Upper lobe of right lung (tissue), 1 donor: Measurements from ENCODE around the gene C16orf54. TPM values are rescaled to one million over a fixed set of nuclear protein-coding genes. Genes with fewer than 3 reads are reported as not detected.
"Not testable (repeated sequence)": the region's sequence is repeated elsewhere in the genome, so short reads cannot be mapped to it uniquely, and the experiment has no call there.

Source experiments
- ATAC-seq: fragments of 200-7000 bp; cut with Tn5 transposase; one replicate; pipeline ENCODE4 v1.9.1; 2020; ENCODE audit warnings: mild to moderate bottlenecking, moderate library complexity
- DNase-seq: peaks from one replicate; pipeline ENCODE4 v3.0.0-alpha.2; 2020
- H3K27ac ChIP-seq: fragments of 200-600 bp; one replicate; pipeline ENCODE4 v1.8.0; 2022
- H3K27me3 ChIP-seq: fragments of 200-600 bp; one replicate; pipeline ENCODE4 v1.8.0; 2022; ENCODE audit warnings: mild to moderate bottlenecking
- H3K36me3 ChIP-seq: fragments of 200-600 bp; one replicate; pipeline ENCODE4 v1.8.0; 2022
- H3K4me1 ChIP-seq: fragments of 200-600 bp; one replicate; pipeline ENCODE4 v1.8.0; 2022
- H3K4me3 ChIP-seq: fragments of 200-600 bp; one replicate; pipeline ENCODE4 v1.8.0; 2022; ENCODE audit warnings: mild to moderate bottlenecking
- H3K9me3 ChIP-seq: fragments of 200-600 bp; one replicate; pipeline ENCODE4 v1.8.0; 2022
- intact Hi-C: fragments of 100-400 bp; cut with DNase I; formaldehyde crosslinking; loops from one replicate; pipeline ENCODE4 v1.11.0; 2022
- total RNA-seq: library from RNA; stranded (reverse); fragmentation: NEBNext Ultra II Directional; extraction: Animal tissue kit (Norgen Biotek cat#: 25700); gene quantifications from one replicate; pipeline ENCODE4 v1.2.1, GENCODE V29; 2021
- TF ChIP-seq, protein P1 (sequence below): fragments of 200-600 bp; IDR thresholded peaks from one replicate; pipeline ENCODE4 v1.8.0; 2022; ENCODE audit warnings: antibody characterized with exemption
- donor health status: DM: no; HTN: yes; CAD: no; lungs with severe emphysema.

The C16orf54 gene
- total RNA-seq, 1 donor from 2014 or later: 7.3 TPM

DNA sequence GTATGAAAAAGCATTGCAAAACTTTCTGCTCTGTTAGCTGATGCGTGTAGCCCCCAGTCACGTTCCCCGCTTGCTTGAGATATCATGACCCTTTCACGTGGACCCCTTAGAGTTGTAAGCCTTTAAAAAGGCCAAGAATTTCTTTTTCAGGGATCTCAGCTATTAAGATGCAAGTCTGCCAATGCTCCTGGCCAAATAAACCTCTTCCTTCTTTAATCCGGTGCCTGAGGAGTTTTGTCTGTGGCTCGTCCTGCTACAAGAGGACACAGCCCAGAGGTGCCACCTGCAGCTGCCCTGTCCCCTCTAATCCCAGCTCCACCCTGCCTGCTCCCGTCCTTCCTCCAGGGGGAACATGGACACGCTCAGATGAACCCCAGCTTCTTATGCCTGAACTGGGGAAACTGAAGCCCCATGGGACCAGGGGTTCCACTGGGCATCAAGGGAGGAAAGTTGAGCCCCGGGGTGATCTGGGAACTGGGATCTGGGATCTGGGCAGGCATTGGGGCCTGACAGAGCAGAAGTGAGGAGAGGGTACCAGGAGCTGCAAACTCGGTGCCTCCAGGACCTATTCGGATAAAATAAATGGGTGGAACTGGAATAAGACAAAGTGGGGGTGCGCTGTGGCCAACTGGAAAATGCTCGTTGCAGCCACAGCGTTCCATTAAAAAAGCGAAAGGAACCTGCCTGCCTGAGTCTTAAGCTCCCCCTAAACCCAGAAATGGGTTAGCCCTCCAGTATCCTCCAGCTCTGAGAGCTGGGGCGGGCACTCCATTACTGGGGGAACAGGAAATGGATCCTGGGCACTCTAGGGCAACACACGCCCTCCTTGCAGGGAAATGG is 47.1 kb downstream of the C16orf54 start:
- DNase-seq: no peak

DNA sequence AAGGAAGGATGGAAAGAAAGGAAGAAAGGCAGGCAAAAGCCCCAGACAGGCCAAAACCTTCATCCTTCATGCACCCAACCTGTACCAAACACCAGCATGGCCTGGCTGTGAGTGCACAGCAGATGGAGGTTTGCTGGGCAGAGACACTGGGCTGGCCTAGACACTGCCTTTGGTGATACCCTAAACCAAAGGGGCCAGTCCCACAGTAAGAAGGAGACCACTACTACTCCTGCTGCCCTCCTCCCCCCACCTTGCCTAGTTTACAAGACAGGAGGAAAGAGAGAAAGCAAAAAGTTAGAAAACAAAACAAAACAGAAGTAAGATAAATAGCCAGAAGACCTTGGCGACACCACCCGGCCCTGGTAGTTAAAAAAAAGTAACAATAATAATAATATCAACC is 47.7 kb downstream of the C16orf54 start:
- intact Hi-C loops: loop anchor here (10.0 kb wide), 1 partner anchor 317 kb away; the partner anchor contains the start of gene DOC2A
- TF ChIP-seq, protein P1, sequence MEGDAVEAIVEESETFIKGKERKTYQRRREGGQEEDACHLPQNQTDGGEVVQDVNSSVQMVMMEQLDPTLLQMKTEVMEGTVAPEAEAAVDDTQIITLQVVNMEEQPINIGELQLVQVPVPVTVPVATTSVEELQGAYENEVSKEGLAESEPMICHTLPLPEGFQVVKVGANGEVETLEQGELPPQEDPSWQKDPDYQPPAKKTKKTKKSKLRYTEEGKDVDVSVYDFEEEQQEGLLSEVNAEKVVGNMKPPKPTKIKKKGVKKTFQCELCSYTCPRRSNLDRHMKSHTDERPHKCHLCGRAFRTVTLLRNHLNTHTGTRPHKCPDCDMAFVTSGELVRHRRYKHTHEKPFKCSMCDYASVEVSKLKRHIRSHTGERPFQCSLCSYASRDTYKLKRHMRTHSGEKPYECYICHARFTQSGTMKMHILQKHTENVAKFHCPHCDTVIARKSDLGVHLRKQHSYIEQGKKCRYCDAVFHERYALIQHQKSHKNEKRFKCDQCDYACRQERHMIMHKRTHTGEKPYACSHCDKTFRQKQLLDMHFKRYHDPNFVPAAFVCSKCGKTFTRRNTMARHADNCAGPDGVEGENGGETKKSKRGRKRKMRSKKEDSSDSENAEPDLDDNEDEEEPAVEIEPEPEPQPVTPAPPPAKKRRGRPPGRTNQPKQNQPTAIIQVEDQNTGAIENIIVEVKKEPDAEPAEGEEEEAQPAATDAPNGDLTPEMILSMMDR: no peak
- no peak for DNase-seq

More for the DNA sequence above, 47.1 kb downstream of the C16orf54 start:
- Histone ChIP-seq H3K4me3 (no peak overlapping the region), H3K9me3 (no peaks in the 10 kb centered on the region), H3K27me3 (no peaks in the 10 kb centered on the region), H3K4me1 (no peaks in the 10 kb centered on the region), H3K36me3 (no peaks in the 10 kb centered on the region), H3K27ac (no peak overlapping the region)
- intact Hi-C loops: loop anchor here (10.0 kb wide), 1 partner anchor 316 kb away; the partner anchor contains the start of gene DOC2A
- TF ChIP-seq, protein P1: no peak
- ATAC-seq: no peak

DNA sequence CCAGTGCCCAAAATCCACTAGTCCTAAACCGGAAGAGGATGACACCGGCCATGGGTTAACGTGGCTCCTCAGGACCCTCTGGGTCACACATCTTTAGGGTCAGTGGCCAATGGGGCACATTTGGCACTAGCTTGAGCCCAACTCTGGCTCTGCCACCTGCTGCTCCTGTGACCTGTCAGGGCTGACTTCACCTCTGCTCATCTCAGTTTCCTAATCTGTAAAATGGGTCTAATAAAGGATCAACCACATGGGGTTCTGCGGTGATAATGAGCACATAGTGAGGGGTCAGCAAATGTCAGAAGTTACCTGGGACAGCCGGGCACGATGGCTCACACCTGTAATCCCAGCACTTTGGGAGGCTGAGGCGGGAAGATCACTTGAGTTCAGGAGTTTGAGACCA is 48.4 kb downstream of the C16orf54 start:
- H3K4me1 ChIP-seq: no peaks in the 10 kb centered on the region
- H3K36me3 ChIP-seq: no peaks in the 10 kb centered on the region
- no peaks in the 10 kb centered on the region for H3K9me3 ChIP-seq
- H3K27ac ChIP-seq: no peak overlapping the region
- TF ChIP-seq, protein P1: no peak
- no peak overlapping the region for H3K4me3 ChIP-seq
- H3K27me3 ChIP-seq: no peaks in the 10 kb centered on the region
- DNase-seq (no peak), ATAC-seq (no peak)
- intact Hi-C loops: loop anchor here (10.0 kb wide), 1 partner anchor 317 kb away; the partner anchor contains the start of gene DOC2A

More for the DNA sequence above, 47.7 kb downstream of the C16orf54 start:
- H3K27me3 ChIP-seq: no peaks in the 10 kb centered on the region
- no peak overlapping the region for H3K27ac ChIP-seq
- no peaks in the 10 kb centered on the region for H3K4me1 ChIP-seq
- no peak overlapping the region for H3K4me3 ChIP-seq
- H3K9me3 ChIP-seq: no peaks in the 10 kb centered on the region
- ATAC-seq: no peak
- H3K36me3 ChIP-seq: no peaks in the 10 kb centered on the region

DNA sequence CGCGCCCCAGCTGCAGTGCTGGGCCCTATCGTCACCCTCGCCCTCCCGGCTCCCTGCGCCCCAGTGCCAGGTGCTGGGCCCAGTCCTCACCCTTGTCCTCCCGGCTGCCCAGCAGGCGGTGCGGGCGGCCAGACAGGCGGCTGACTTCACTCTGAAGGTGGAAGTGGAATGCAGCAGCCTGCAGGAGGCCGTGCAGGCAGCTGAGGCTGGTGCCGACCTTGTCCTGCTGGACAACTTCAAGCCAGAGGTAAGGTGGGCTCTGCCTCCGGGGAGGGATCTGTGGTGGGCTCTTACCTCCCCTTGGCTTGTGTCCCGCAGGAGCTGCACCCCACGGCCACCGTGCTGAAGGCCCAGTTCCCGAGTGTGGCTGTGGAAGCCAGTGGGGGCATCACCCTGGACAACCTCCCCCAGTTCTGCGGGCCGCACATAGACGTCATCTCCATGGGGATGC is 48.9 kb downstream of the C16orf54 start:
- ATAC-seq: no peak
- intact Hi-C loops: loop anchor here (10.0 kb wide), 1 partner anchor 318 kb away; the partner anchor contains the start of gene DOC2A
- DNase-seq: no peak

DNA sequence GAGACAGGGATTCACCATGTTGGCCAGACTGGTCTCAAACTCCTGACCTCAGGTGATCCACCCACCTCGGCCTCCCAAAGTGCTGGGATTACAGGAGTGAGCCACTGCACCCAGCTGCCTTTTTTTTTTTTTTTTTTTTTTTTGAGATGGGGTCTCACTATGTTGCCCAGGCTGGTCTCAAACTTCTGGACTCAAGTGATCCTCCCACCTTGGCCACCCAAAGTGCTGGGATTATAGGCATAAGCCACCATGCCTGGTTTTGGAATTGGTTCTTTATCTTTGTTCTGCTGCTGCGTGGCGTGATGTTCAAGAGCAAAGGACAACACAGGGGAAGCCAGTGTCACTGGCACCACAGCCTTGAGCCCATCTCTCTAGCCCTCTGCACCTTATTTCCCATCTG is 50.1 kb downstream of the C16orf54 start:
- not testable (repeated sequence) for H3K9me3 ChIP-seq, H3K36me3 ChIP-seq, DNase-seq, H3K27ac ChIP-seq, H3K27me3 ChIP-seq, ATAC-seq, H3K4me1 ChIP-seq, H3K4me3 ChIP-seq
- intact Hi-C loops: loop anchor here (10.0 kb wide), 1 partner anchor 319 kb away; the partner anchor contains the start of gene DOC2A

More for the DNA sequence above, 48.9 kb downstream of the C16orf54 start:
- Histone ChIP-seq H3K4me3 (no peak overlapping the region), H3K27me3 (no peaks in the 10 kb centered on the region), H3K9me3 (no peaks in the 10 kb centered on the region), H3K27ac (no peak overlapping the region), H3K36me3 (no peaks in the 10 kb centered on the region), H3K4me1 (no peaks in the 10 kb centered on the region)
- TF ChIP-seq, protein P1: no peak
